Muscle of back (tissue), 13 donors: ENCODE results near the gene RELB. TPM values are rescaled to one million over a fixed set of nuclear protein-coding genes. Genes with fewer than 3 reads are reported as not detected.
"Not testable (repeated sequence)": the region's sequence is repeated elsewhere in the genome, so short reads cannot be mapped to it uniquely, and the experiment has no call there.

ENCODE experiments used
- DNase-seq, 3 donors: peaks; one replicate each; pipeline versions ENCODE4 v3.0.0 to v3.0.0-alpha.2; 2013
- long read RNA-seq, 9 donors: transcript quantifications; one replicate each; lab custom pipeline, GENCODE V29; 2026
- polyA plus RNA-seq, 10 donors: library from polyadenylated mRNA; unstranded; fragments of 120-200 nt; gene quantifications; one replicate each; pipeline ENCODE4 v1.2.1, GENCODE V29; 2013; ENCODE audit not compliant: insufficient read length in 10 of 10

The RELB gene, protein sequence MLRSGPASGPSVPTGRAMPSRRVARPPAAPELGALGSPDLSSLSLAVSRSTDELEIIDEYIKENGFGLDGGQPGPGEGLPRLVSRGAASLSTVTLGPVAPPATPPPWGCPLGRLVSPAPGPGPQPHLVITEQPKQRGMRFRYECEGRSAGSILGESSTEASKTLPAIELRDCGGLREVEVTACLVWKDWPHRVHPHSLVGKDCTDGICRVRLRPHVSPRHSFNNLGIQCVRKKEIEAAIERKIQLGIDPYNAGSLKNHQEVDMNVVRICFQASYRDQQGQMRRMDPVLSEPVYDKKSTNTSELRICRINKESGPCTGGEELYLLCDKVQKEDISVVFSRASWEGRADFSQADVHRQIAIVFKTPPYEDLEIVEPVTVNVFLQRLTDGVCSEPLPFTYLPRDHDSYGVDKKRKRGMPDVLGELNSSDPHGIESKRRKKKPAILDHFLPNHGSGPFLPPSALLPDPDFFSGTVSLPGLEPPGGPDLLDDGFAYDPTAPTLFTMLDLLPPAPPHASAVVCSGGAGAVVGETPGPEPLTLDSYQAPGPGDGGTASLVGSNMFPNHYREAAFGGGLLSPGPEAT
- polyA plus RNA-seq: 1 to 10 TPM; 3.0 to 5.6 (median 4.5) TPM
- long read RNA-seq, donor 1: 0 reads
- long read RNA-seq, donor 2: 0 reads
- long read RNA-seq, donor 3: 0 reads
- long read RNA-seq, donor 4: 0 reads
- long read RNA-seq, donor 5, partial matches to known transcripts: 0 of 1 reads
- long read RNA-seq, donor 5, other reads (novel, unspliced or antisense): 0 of 1 reads
- long read RNA-seq, donor 6: 0 reads
- long read RNA-seq, donor 7: 0 reads
- long read RNA-seq, donor 8: 0 reads
- long read RNA-seq, donor 9: 0 reads

DNA sequence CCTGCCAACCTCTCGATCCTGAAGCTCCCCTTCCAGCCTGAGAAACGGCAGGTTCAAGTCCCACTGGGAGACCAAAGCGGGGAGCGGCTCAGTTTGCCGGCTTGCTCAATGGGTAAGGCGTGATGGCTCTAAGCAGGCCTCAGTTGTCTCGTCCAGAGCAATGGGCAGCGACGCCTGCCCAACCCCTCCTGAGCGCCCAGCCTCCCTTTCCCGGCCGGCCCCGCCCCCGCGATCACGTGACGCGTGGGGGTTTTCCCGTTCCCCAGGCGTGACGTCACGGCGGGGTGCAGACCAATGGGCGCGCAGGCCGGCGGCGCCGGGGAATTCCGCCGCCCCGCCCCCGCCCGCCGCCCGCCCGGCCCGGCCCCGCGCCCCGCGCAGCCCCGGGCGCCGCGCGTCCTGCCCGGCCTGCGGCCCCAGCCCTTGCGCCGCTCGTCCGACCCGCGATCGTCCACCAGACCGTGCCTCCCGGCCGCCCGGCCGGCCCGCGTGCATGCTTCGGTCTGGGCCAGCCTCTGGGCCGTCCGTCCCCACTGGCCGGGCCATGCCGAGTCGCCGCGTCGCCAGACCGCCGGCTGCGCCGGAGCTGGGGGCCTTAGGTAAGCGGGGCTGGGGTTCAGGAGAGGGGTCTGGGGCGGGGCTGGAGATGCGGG, at the start of gene RELB:
Gene RELB, plus strand, starts transcription at position 378 of the 653 bp plus-strand sequence. Its CDS starts 116 bp downstream, at position 494.
- peak; percentile 88 to 96 (median 95) for DNase-seq

DNA sequence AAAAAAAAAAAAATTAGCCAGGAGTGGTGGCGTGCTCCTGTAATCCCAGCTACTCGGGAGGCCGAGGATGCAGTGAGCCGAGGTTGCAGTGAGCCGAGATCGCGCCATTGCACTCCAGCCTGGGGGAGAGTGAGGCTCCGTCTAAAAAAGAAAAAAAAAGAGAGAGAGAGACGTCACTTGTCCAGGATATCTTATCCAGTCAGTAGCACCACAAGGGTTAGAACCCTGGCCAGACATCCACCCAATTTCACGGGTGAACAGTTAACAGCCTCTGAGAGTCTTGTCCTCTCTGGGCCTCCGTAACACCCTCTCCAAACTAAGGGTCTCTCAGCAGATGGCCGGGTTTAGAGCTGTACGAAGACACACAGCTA, 47.0 kb upstream of the RELB start:
- no peak for DNase-seq

DNA sequence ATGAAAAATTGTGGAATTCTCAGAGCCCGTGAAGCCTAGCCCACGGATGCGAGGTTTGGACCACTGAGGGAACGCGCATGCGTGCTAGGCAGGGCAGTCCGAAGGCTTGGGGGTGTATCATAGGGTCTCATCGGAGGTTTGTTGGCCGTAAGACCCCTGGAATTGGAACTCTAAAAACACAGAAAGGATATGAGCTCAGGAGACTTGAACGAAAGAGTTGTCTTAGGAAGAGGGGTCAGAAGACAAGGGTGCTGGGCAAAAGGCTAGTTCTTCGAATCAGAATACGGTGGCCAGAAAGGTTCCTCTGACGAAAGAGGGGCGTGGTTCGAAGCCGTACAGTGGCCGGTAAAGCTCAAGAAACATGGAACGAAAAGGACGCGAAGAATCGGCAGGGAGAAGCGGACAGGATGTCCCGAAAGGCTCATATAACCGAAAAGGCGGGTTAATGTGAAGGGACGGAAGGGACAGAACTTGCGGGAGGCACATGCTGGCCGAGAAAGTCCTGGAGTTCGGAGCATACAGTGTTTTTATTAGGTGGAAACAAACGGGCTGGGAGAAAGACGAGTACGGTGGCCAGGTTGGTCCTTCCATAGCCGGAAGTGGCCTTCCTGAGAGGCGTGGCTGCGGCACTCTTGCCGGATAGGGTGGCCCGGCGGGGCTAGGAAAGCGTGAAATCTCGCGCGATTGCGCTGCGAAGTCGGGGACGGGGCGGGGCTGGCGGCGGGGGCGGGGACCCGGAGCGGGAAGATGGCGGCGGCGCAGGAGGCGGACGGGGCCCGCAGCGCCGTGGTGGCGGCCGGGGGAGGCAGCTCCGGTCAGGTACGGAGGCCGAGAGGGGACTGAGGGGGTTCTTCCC, 46.4 kb upstream of the RELB start, which contains the start of gene CLPTM1:
Gene CLPTM1, plus strand, starts transcription at position 732 of the 856 bp plus-strand sequence. Its CDS starts 16 bp downstream, at position 748.
- peak; percentile 97 to 99 (median 97) for DNase-seq

DNA sequence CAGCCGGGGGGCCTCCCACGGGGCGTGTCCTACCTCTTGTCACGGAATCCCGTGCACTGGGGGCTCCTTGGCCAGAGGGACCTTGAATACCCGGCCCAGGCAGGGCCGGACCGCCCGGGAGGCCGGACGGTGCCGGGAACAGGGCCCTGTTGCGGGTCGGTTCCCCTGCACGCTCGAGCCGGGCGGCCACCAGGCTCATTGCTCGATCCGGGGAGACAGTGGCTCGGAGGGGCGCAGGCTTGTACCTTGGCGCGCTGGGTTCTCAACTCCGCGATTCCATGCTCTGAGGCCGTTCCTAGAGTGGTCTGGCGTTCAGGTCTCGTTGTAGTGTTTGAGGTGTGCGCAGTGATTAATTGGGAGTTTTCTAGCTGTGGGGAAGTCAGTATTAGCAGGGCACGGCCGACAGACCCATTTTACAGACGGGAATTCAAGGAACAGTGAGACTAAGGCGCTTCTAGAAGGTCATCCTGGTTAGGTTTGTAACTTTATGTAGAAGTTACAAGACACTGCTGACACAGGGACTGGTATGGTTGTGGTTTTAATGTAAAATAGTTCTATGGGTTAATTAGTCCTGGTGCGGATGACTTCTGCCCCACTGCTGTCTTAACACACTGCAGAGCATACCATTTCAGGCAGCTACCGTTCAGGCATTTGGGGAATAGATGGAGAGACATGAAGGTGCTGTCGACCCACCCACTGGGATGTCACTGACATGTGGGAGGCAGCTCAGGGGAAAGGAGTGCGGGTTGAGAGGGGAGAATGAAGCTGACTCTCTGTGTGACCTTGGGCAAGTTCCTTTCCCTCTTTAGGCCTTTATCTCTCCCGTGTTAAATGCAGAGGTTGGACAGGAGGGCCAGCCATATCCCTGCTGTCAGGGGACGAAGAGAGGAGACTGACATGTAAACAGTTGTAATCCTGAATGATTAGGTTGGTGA, 45.5 kb upstream of the RELB start:
- no peak for DNase-seq

DNA sequence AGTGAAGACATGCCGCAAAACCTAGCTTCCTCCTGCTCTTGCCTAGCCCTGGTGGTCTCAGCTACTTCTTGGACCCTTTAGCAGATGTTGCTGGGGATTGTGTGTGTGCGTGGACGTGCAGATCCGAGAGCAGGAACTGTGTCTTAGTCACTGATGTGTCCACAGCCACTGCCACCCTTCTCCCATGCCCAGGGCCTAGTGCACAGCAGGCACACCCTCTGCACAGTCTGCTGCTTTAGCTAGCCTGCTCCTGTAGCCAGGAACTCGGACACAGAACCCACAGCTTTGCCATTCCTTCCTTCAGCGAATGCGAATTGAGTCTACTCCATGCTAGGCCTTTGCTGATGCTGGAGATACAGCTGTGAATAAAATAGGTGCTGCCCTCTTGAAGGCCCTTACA, 43.7 kb upstream of the RELB start:
- no peak for DNase-seq

DNA sequence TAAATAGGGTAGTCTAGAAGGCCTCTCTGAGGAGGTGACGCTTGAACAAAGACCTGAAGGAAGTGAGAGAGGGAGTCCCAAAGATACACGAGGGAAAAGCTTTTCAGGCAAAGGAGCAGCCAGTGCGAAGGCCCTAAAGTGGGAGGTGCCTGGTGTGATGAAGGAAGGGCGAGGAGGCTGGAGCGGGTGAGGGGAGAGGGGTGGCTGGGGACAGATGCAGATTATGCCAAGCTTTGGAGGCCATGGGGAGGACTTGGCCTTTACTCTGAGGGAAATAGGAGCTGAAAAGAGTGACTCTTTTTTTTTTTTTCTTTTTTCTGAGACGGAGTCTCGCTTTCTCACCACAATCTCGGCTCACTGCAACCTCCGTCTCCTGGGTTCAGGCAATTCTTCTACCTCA, 43.2 kb upstream of the RELB start:
- DNase-seq: no peak

DNA sequence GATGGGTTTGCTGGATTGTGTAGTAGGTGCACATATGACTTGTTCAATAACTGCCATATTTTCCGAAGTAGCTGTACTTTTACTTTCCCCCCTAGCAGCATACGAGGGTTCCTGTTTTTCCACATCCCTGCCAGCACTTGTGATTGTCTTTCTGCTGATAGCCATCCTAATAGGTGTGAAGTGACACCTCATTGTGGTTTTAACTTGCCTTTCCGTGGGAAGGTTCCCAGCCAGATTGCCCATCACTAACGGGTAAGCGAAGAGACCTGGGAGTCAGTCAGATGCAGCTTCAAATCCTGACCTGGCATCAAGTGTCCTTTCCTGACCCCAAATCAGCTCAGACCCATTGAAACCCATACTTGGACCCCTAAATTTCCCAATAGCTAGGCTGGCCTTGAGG, 41.6 kb upstream of the RELB start:
- DNase-seq: no peak

DNA sequence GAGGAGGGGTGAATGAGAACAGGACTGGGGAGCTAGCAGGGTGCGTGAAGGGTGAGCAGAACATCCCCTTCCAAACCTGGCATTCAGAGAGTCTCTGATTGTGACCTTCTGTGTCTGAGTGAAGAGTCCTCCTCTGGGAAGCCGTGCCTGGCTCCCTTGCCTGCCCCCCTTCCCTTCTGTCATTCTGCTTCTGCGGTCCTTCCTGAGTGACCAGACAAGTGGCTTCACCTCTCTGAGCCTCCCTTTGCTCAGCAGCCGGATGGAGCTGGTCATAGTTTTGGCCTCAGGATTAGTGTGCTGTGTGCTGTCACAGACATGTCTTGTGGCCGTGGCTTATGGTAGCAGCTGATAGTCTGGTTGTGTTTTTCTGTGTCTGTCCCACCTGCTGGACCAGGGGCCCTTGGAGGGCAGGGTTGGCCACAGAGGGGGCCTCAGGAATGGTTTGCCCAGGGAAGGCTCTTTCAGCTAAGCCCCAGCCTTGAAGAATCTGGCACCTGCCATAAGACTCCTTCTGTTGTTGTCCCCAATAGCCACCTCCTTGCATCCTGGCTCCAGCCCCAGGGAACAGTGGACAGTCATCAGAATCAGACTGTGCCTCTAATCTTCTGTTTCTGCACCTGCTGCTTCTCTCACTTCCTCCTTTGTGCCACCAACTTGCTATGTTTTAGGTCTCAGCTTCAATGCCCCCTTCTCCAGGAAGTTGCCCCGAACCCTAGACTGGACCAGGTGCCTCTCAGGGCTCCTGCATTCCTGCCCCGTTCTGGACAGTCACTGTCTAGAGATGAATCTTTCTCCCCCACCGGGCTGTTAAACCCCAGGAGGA, 40.1 kb upstream of the RELB start:
- no peak for DNase-seq

DNA sequence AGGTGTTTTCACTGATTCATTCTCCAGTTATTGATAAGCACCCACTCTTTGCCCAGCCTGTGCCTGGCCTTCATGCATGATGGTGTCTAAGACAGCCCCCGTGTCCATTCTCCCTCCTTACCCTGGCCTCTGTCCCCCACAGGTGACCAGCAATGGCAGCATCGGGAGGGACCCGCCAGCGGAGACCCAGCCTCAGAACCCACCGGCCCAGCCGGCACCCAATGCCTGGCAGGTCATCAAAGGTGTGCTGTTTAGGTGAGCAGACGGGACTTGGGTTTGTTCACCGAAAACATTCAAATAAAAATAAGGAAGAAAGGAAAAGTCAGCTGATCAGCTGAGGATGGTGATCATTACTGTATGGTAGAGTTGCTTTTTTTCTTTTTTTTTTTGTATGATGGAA, 39.4 kb upstream of the RELB start:
- DNase-seq: no peak

DNA sequence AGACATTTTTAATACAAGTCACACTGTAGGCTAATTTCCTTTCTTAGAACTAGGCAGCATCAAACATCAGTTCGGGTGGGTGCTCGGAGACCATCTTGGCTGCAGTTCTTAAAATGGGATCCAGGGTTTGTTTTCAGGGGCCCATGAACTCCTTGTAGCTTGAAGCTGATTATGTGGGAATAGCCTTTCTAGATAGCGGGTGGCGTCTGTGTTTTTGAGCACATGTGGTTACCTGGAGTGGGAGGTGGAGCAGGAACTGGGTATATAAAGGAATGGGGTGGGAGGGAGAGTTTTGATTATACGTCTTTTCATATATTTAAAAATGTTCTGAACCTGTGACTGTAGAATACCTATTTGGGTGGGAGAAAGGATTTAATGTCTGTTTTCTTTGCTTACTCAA, 33.1 kb upstream of the RELB start:
- no peak for DNase-seq

DNA sequence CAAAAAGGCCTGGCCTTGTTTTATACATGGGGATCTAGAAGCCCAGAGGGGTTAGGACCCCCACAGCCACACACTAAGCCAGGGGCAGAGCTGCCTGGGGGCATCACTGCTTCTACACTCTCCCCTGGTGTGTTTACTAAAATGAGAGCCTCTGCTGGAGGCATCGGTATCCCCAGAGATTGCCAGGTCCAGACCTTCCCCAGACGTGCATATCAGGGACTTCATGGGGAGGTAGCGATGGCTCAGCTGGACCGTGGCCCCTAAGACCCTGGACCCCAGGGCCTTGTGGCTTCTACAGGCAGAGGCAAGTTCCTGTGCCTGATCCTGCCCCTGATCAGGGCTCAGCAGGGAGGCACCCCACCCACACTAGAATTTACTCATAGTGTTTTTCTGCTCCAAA, 32.6 kb upstream of the RELB start:
- no peak for DNase-seq

DNA sequence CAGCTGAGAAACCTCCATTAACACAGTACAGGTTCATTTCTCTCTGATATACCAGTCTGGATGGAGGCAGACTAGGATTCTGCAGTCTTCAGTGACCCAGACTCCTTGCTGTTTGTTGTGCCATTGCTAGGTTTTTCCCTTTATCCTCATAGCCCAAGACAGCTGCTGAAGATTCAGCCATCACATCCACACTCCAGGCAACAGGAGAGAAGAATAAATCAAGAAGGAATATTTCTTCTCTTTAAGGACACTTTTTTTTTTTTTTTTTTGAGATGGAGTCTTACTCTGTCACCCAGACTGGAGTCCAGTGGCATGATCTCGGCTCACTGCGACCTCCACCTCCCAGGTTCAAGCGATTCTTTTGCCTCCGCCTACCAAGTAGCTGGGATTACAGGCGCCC, 31.8 kb upstream of the RELB start:
- no peak for DNase-seq

DNA sequence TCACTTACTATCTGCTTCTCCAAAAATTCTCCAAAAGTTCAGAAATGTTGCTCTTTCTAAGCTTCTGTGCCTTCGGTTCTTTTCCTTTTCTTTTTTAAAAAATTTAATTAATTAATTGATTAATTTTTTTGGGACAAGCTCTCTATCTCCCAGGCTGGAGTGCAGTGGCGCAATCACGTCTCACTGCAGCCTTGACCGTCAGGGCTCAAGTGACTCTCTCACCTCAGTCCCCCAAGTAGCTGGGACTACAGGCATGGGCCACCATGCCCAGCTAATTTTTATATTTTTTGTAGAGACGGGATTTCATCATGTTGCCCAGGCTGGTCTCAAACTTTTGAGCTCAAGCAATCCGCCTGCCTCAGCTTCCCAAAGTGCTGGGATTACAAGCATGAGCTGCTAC, 29.8 kb upstream of the RELB start:
- DNase-seq: not testable (repeated sequence)

DNA sequence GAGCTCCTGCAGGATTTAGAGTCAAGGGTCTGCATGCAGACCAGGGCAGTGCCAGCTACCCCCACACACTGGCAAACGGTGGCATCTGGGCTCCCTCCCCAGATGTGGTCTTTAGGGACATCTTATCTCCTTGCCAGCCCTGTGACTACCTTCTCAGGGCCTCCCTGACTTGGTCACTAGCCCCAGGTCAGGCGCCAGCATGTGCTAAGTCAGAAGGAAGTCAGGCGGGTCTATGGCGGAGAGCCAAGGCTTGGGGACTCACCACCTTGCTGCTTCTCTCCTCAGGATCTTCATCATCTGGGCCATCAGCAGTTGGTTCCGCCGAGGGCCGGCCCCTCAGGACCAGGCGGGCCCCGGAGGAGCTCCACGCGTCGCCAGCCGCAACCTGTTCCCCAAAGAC, 28.5 kb upstream of the RELB start:
- DNase-seq: no peak

DNA sequence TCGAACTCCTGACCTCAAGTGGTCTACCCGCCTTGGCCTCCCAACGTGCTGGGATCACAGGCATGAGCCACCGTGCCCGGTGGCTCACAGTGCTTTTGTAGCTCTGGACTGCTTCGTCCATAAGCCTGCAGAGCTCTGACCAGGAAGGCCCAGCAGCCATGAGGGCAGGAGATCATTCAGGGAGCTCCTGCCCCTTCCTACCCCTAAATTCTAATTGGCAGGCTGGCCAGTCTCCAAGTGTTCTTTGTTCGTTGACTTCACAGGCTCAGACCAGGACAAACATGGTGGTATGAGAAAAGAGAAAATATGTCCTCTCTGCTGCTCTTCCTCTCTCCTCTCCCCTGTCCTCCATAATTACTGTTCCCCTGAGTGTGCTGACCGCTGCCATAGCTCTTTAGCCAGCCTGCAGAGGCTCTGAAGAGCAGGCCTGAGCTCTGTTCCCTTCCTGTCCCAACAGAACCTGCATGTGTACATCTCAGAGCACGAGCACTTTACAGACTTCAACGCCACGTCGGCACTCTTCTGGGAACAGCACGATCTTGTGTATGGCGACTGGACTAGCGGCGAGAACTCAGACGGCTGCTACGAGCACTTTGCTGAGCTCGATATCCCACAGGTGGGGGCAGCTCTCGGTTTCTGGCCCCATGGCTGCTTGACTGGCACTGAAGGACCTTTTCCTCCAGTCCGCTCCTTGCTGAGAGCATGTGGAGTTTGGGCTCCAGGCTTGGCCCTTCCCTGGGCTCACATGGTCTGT, 27.1 kb upstream of the RELB start:
- DNase-seq: no peak

DNA sequence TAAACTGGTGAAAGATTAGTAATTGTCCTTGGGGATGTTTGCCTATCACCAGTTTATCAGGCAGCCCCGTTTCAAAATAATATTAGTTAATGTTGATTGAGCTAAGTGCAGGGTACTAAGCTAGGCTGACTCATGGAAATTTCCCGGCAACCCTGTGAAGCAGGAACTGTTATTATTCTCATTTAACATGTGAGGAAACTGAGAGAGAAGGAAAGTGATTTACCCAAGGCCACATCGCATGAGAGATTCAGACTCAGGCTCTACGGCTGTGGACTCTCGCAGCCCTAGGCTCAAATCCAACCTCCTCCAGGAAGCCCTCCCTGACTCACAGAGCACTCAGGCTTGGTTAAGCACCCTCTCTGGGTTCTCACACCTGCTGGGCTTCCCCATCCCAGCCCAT, 26.4 kb upstream of the RELB start:
- no peak for DNase-seq

DNA sequence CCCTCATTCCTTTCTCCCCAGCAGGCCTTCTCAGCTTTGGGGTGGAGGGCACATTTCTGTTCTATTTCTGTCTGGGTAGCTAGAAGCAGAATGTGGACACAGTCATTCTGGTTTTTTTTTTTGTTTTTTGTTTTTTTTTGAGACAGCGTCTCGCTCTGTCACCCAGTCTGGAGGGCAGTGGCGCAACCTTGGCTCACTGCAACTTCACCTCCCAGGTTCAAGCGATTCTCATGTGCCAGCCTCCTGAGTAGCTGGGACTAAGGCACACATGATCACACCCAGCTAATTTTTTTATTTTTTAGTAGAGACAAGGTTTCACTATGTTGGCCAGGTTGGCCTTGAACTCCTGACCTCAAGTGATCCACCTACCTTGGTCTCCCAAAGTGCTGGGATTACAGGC, 25.8 kb upstream of the RELB start:
- no peak for DNase-seq

DNA sequence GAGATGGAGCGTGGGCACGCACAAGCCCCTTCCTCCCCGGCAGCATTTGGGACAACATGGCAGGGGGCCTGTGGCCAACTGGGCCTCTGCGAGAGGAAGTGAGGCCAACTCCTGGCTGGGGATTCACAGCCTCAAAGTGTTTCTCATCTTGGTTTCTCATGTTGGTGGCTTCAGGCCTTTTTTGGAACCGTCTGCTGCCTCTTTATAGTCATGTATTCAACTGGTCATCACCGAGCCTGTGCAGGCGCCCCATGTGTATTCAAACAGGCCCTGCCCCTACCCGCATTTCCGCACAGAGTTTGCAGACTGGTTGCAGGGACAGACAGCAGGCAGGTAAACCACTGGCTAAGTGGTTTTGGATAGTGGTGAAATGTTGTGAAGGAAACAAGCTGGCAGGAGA, 17.3 kb upstream of the RELB start:
- no peak for DNase-seq

DNA sequence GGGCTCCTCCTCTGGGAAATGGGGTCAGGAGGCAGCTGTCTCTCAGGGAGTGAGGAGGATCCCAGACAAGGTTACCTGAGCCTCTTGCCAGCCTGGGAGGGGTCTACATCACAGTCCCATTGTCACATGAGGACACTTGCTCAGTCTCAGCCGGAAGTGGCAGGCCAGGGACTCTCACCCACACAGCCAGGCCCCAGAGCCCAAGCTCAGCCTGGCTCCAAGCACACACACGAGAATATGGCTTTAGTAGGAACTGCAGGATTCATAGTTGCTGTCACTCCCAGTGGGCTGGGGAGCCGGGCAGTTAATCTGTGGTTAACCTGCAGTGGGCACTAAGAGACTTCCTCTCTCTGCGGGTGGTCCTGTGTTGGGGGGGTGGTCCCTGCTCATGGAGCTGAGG, 15.8 kb upstream of the RELB start:
- no peak for DNase-seq
